Large intestine (tissue), 3 donors: ENCODE measurements around the gene GEMIN7. TPM values are rescaled to one million over a fixed set of nuclear protein-coding genes. Genes with fewer than 3 reads are reported as not detected.

Experiments used
- DNase-seq, 2 donors: peaks; one replicate each; pipeline versions ENCODE4 v3.0.0 to v3.0.0-alpha.2; 2013
- H3K27ac ChIP-seq: one replicate; pipeline ENCODE4 v1.5.1; 2013; ENCODE audit warnings: low read length
- H3K27me3 ChIP-seq: 2 replicates; pipeline ENCODE4 v1.6.1; 2013; ENCODE audit warnings: low read length; ENCODE audit not compliant: control insufficient read depth, insufficient read depth
- H3K36me3 ChIP-seq: 2 replicates; pipeline ENCODE4 v1.6.1; 2013; ENCODE audit warnings: low read length; ENCODE audit not compliant: control insufficient read depth, insufficient read depth
- H3K4me1 ChIP-seq: one replicate; pipeline ENCODE4 v1.6.1; 2013; ENCODE audit warnings: low read length; ENCODE audit not compliant: control insufficient read depth, insufficient read depth
- H3K4me3 ChIP-seq: one replicate; pipeline ENCODE4 v1.5.1; 2013; ENCODE audit warnings: low read length
- H3K9me3 ChIP-seq: one replicate; pipeline ENCODE4 v1.6.1; 2013; ENCODE audit warnings: mild to moderate bottlenecking, low read depth, low read length, moderate library complexity; ENCODE audit not compliant: control insufficient read depth
- WGBS: methylation state at CpG from one replicate; pipeline ENCODE4 v1.1.5; 2013; ENCODE audit warnings: low lambda C conversion rate; ENCODE audit not compliant: insufficient coverage; 5-methylcytosine and 5-hydroxymethylcytosine counted together
- polyA plus RNA-seq: library from polyadenylated mRNA; unstranded; fragments of 120-200 nt; gene quantifications from one replicate; pipeline ENCODE4 v1.2.1, GENCODE V29; 2013

Gene GEMIN7
- polyA plus RNA-seq, 1 donor: 23.5 TPM

DNA sequence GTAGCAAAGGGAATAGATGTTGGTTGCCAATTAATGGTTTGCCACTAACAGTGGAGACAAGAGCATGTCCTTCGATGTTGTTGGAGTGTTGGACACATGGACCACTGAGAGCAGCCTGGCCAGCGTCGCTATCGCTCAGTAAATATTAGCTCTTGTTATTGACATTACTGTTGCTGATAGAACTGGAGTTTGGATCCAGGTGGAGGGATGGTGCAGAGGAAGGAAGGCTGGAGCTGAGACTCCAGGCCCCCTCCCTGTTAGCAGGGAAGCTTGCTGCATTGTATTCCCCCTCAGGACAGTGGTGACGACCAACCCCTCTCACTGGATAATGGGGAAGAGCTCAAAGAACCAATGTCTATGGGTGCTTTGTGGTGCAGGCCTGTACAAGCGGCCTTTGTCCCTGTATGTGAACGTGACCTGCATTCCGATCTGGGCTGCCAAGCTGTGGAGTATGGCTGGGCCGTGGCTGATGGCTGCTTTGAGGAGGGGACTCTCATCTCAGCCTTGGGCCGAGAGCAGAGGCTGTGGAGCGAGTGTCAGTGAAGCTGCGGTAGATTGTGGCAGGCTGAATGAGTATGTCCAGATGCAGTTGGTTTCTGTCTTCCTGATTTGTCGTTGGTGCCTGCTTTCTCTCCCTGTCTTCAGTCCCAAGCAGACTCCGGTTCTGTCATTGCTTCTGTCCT is 33.2 kb upstream of the GEMIN7 start:
- Histone ChIP-seq H3K9me3 (no peaks in the 10 kb centered on the region), H3K36me3 (peaks cover 51% of the 10 kb centered on the region), H3K27ac (peak overlapping the region; percentile 64), H3K4me1 (peaks cover 28% of the 10 kb centered on the region), H3K4me3 (no peak overlapping the region), H3K27me3 (no peaks in the 10 kb centered on the region)
- peak; percentile 48 to 84 for DNase-seq
- WGBS: no CpG with 5 or more reads among the region's 14 CpGs

DNA sequence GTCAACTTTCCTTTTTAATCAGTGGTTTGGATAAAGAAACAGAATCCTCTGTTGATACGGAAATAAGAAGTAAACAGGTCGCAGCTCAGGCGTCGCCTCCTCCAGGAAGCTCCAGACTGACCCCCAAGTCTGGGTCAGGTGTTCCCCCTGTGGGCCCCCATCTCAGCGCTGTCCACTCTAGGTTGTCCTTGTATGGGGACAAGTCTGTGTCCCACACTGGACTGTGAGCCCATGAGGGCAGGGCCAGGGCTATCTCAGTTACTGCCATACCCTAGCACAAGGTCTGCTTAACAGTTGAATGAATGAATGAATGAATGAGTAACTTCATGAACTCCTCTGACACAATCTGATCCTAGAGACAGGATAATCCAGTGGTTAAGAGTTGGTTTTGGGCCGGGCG is 32.7 kb upstream of the GEMIN7 start:
- DNase-seq: peak in 1 of 2 donors; percentile 45
- H3K9me3 ChIP-seq: no peaks in the 10 kb centered on the region
- H3K36me3 ChIP-seq: peaks cover 51% of the 10 kb centered on the region
- peak overlapping the region; percentile 64 for H3K27ac ChIP-seq
- no peak overlapping the region for H3K4me3 ChIP-seq
- WGBS: no CpG with 5 or more reads among the region's 7 CpGs
- peaks cover 33% of the 10 kb centered on the region for H3K4me1 ChIP-seq
- no peaks in the 10 kb centered on the region for H3K27me3 ChIP-seq

DNA sequence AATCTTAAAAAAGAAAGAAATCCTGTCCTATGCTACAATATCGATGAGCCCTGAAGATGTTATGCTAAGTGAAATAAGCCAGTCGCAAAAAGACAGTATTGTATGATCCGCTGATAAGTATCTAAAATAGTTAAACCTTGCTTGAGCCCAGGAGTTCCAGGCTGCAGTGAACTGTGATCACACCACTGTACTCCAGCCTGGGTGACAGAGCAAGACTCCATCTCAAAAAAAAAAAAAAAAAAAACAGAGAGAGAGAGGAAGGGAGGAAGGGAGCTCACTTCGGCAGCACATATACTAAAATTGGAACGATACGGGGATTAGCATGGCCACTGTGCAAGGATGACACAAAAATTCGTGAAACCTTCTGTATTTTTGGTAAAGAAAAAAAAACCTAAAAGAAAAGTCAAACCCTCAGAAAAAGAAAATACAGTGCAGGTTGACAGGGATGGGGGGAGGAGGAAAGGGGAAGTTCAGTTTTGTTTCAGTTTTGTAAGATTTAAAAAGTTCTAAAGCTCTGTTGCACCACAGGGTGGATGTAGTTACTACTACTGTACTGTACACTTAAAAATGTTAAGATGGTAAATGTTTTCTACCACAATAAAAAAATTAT is 31.8 kb upstream of the GEMIN7 start:
- no peak overlapping the region for H3K27ac ChIP-seq
- peaks cover 42% of the 10 kb centered on the region for H3K36me3 ChIP-seq
- no peaks in the 10 kb centered on the region for H3K9me3 ChIP-seq
- peaks cover 41% of the 10 kb centered on the region for H3K4me1 ChIP-seq
- no peak overlapping the region for H3K4me3 ChIP-seq
- no peaks in the 10 kb centered on the region for H3K27me3 ChIP-seq
- DNase-seq: no peak
- 67% methylated on average over 3 of the region's 7 CpGs for WGBS

DNA sequence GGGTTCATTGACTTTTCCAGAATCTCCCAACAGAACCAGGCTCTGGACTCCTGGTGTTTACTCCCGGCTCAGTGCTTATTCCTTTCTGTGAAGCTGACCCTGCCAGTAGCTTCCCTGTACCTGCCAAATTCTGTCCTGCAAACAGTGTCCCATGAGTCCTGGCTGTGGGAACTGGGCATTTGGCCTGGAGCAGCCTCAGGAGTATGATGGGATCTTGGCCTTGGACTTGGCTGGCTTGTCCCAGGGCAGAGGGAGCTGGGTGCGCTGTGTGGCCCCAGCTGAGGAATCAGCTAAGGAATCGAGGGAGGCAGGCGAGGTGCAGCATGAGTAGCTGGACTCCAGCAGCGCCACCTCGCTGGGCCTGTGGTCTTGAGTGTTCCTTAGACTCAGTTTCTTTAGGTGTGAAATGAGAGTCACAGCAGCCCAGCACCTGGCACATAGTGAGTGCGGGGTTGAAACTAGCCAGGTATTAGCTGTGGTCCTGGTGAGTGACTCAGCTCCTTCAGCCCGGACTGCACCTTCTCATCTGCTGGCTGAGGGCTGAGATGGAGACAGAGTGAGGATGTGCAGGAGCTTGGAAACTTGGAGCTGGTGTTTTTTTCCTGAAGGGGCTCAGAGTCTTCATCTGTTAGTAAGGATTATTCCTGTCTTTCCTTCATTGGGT is 29.9 kb upstream of the GEMIN7 start:
- no peaks in the 10 kb centered on the region for H3K27me3 ChIP-seq
- H3K9me3 ChIP-seq: no peaks in the 10 kb centered on the region
- no CpG with 5 or more reads among the region's 8 CpGs for WGBS
- no peak overlapping the region for H3K27ac ChIP-seq
- DNase-seq: no peak
- H3K36me3 ChIP-seq: peaks cover 46% of the 10 kb centered on the region
- H3K4me1 ChIP-seq: peaks cover 49% of the 10 kb centered on the region
- H3K4me3 ChIP-seq: no peak overlapping the region

DNA sequence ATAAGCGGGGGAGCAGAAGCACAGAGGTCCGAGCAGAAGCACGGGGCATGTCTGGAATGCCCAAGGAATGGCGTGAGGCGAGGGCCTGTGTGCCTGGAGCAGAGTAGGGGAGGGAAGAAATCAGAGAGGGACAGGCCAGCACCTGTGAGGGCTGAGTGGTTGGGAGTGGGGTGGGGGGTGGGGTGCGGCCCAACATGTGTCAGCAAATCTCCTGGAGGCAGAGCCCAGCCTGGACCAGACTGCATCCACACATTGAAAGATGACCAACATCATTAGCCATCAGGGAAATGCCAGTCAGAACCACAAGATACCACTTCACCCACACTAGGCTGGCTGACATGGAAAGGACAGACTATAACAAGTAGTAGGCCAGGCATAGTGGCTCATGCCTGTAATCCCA is 29.0 kb upstream of the GEMIN7 start:
- peaks cover 45% of the 10 kb centered on the region for H3K36me3 ChIP-seq
- peaks cover 43% of the 10 kb centered on the region for H3K4me1 ChIP-seq
- H3K9me3 ChIP-seq: no peaks in the 10 kb centered on the region
- DNase-seq: no peak
- H3K27ac ChIP-seq: no peak overlapping the region
- WGBS: no CpG with 5 or more reads among the region's 6 CpGs
- no peaks in the 10 kb centered on the region for H3K27me3 ChIP-seq
- H3K4me3 ChIP-seq: no peak overlapping the region

DNA sequence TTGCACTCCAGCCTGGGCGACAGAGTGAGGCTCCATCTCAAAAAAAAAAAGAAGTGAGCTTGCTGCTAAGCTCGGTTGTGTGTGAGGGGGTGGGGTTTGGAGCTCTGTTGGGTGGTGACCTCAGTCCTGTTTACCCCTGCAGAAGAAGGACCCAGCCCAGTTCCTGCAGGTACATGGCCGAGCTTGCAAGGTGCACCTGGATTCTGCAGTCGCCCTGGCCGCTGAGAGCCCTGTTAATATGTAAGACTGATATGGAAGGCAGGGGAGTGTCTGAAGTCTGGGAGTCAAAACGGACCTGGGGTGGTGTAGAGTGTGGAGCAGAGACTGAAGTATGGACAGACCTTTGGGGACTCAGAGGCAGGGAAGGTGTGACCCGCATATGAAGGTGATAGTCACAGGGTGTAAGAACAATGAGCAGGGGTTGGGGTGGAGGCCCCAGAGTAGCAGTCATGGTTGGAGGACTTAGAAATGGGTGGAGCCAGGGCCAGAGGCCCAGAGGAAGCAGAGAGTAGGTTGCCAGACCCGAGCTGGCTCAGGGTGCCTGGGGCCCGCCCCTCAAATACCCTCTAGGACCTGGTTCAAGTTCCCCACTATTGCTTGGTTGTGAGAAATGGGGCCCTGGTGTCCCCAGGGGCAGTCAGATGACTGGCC is 27.0 kb upstream of the GEMIN7 start:
- peak; percentile 75 to 93 for DNase-seq
- no peaks in the 10 kb centered on the region for H3K9me3 ChIP-seq
- peaks cover 23% of the 10 kb centered on the region for H3K4me1 ChIP-seq
- WGBS: 0% methylated on average over 1 of the region's 9 CpGs
- H3K27ac ChIP-seq: peak overlapping the region; percentile 85
- peaks cover 53% of the 10 kb centered on the region for H3K36me3 ChIP-seq
- H3K4me3 ChIP-seq: no peak overlapping the region
- no peaks in the 10 kb centered on the region for H3K27me3 ChIP-seq

DNA sequence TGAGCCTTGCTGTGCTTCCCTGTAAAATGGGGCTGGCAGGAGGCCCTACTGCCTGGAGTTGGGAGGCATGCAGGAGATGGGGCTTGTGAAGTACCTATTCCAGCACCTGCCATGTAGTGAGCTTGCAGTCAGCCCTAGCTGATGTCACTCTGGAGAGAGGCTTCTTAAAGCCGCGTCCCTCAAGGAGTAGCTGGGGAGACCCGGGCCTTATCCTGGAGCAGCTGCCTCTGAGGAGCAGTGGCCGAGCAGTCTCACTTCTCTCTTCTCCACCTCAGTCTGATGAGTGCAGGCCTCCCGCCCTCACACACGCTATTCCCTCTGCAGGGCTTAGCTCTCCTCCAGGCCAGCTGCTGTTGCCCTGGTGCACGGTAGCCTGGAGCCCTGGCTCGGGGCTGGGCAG is 22.2 kb upstream of the GEMIN7 start:
- Histone ChIP-seq H3K9me3 (no peaks in the 10 kb centered on the region), H3K36me3 (peaks cover 88% of the 10 kb centered on the region), H3K27me3 (no peaks in the 10 kb centered on the region), H3K27ac (no peak overlapping the region), H3K4me1 (peaks cover 12% of the 10 kb centered on the region), H3K4me3 (no peak overlapping the region)
- WGBS: no CpG with 5 or more reads among the region's 8 CpGs
- DNase-seq: no peak

DNA sequence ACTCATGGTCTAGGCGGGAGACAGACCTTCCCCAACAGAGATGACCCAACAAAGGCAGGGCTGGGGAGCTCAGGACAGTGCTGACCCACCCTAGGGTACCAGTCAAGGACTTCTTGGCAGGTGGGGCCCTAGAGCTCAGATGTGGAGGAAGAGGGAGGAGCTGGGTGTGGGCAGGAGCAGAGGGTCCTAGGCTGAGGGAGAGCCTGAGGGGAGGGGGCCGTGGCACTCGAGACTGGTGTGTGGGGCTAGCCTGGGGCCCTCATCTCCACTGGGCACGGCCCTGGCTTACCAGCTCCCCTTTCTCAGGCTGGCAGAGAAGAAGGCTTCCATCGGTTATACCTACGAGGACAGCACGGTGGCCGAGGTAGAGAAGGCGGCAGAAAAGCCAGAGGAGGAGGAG is 21.6 kb upstream of the GEMIN7 start:
- Histone ChIP-seq H3K27me3 (no peaks in the 10 kb centered on the region), H3K36me3 (peaks cover 91% of the 10 kb centered on the region)
- WGBS: no CpG with 5 or more reads among the region's 9 CpGs

DNA sequence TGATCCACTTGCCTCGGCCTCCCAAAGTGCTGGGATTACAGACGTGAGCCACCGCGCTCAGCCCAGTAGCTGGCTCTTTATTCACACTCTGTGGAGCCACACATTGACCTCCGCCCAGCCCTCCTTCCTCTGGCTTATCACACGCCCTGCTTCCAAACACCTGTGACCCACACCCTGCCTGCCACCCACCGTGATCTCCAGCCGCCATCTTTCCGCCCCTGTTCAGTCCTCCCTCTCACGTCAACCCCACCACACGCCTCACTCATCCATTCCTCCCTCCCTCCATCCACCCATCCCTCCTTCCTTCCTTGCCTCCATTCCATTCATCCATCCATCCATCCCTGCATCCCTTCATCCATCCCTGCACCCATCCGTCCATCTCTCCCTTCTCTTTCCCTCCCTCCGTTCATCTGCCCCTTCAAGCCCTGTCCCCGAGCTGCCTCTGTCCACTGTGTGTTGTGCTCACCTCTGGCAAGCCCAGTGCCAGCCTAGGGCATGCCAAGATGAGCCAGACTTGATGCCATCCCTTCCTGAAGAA is 20.4 kb upstream of the GEMIN7 start:
- Histone ChIP-seq H3K36me3 (peaks cover 91% of the 10 kb centered on the region), H3K4me3 (no peak overlapping the region), H3K4me1 (no peaks in the 10 kb centered on the region), H3K27me3 (no peaks in the 10 kb centered on the region), H3K9me3 (no peaks in the 10 kb centered on the region), H3K27ac (no peak overlapping the region)
- no peak for DNase-seq
- WGBS: 80% methylated on average over 2 of the region's 14 CpGs

More for the DNA sequence above, 21.6 kb upstream of the GEMIN7 start:
- no peak for DNase-seq
- Histone ChIP-seq H3K27ac (no peak overlapping the region), H3K9me3 (no peaks in the 10 kb centered on the region), H3K4me1 (peaks cover 6% of the 10 kb centered on the region), H3K4me3 (no peak overlapping the region)

DNA sequence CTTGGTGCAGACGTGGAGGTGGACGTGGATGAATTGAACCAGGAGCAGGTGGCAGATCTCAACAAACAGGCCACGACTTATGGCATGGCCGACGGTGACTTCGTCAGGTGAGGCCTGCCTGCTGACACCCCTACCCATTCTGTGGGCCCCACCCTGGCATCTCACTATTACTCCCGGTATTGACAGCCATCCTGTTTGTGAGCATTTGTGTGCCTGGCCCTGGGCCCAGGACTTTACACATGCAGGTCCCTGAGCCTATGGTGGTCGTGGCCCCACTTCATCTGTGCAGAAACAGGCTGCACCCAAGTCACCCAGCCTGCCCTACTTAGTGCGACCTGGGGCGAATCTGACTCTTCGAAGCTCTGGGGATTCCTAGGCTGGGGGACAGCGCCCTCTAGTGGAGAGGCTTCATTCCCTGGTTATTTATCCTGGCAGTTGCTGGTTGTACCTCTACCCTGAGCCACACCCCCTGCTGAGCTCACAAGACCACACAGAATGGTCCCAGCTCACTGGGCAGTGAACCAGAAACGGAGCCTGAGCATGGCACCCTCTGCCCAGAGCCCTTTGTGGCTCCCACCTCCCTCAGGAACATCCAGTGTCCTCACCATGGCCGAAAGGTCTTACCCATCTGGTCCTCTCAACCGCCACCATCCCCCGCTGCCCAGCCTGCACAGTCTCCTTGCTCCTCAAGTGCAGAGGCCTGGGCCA is 19.6 kb upstream of the GEMIN7 start:
- WGBS: no CpG with 5 or more reads among the region's 16 CpGs
- DNase-seq: peak; percentile 71 to 73
- H3K36me3 ChIP-seq: peaks cover 90% of the 10 kb centered on the region

More for the DNA sequence above, 19.6 kb upstream of the GEMIN7 start:
- H3K4me1 ChIP-seq: no peaks in the 10 kb centered on the region
- no peak overlapping the region for H3K27ac ChIP-seq
- H3K4me3 ChIP-seq: no peak overlapping the region
- H3K27me3 ChIP-seq: no peaks in the 10 kb centered on the region
- H3K9me3 ChIP-seq: no peaks in the 10 kb centered on the region
